ENCODE measurements around the gene PRKD2. TPM values are rescaled to one million over a fixed set of nuclear protein-coding genes. Genes with fewer than 3 reads are reported as not detected.

Gene PRKD2
- total RNA-seq, 1 experiment from 2014 or later = 100 TPM

DNA sequence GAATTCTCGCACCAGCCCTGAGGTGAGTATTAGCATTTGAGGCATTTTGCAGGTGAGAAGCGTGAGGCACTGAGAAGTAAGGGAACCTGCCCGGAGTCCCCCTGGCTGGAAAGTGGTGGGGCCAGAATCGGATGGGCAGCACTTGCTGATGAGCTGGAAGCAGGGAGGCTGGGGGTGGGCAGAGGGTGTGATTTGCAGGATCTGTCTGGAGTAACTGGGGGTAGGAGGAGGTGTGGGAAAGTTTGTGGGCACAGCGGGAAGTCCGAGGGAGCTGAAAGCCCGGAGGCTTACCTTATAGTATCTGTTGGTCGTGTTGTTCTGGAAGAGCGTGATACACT lies 20.1 kb downstream of the PRKD2 start:
- POLR2A ChIA-PET = interaction anchor here (0.5 to 2.0 kb wide), 7 partner anchors 10 to 139 kb away, joined by 3 to 12 read pairs (median 5); partner anchors contain the start of genes CALM3 and PRKD2
- no peak for DNase-seq (ENCODE audit: low spot score)
- TF ChIP-seq TEAD4 (CRISPR knock-in tag; IDR thresholded peaks at IDR 0.05) (no peak), NR1H2 (CRISPR knock-in tag; IDR thresholded peaks at IDR 0.05) (no peak), EMX1 (CRISPR knock-in tag; IDR thresholded peaks at IDR 0.05) (no peak), NFE2L1 (CRISPR knock-in tag; IDR thresholded peaks at IDR 0.05) (no peak), CREB1 (CRISPR knock-in tag; IDR thresholded peaks at IDR 0.05) (no peak), SOX15 (CRISPR knock-in tag; IDR thresholded peaks at IDR 0.05) (no peak), GABPB1 (CRISPR knock-in tag; IDR thresholded peaks at IDR 0.05) (no peak), FOXP1 (CRISPR knock-in tag; IDR thresholded peaks at IDR 0.05; ENCODE audit: borderline replicate concordance) (no peak)
- TF ChIP-seq, protein P1, sequence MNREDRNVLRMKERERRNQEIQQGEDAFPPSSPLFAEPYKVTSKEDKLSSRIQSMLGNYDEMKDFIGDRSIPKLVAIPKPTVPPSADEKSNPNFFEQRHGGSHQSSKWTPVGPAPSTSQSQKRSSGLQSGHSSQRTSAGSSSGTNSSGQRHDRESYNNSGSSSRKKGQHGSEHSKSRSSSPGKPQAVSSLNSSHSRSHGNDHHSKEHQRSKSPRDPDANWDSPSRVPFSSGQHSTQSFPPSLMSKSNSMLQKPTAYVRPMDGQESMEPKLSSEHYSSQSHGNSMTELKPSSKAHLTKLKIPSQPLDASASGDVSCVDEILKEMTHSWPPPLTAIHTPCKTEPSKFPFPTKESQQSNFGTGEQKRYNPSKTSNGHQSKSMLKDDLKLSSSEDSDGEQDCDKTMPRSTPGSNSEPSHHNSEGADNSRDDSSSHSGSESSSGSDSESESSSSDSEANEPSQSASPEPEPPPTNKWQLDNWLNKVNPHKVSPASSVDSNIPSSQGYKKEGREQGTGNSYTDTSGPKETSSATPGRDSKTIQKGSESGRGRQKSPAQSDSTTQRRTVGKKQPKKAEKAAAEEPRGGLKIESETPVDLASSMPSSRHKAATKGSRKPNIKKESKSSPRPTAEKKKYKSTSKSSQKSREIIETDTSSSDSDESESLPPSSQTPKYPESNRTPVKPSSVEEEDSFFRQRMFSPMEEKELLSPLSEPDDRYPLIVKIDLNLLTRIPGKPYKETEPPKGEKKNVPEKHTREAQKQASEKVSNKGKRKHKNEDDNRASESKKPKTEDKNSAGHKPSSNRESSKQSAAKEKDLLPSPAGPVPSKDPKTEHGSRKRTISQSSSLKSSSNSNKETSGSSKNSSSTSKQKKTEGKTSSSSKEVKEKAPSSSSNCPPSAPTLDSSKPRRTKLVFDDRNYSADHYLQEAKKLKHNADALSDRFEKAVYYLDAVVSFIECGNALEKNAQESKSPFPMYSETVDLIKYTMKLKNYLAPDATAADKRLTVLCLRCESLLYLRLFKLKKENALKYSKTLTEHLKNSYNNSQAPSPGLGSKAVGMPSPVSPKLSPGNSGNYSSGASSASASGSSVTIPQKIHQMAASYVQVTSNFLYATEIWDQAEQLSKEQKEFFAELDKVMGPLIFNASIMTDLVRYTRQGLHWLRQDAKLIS (CRISPR knock-in tag; IDR thresholded peaks at IDR 0.05; ENCODE audit: borderline replicate concordance) = no peak
- TF ChIP-seq, protein P2, sequence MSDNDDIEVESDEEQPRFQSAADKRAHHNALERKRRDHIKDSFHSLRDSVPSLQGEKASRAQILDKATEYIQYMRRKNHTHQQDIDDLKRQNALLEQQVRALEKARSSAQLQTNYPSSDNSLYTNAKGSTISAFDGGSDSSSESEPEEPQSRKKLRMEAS (CRISPR knock-in tag; IDR thresholded peaks at IDR 0.05) = no peak
- TF ChIP-seq, protein P3, sequence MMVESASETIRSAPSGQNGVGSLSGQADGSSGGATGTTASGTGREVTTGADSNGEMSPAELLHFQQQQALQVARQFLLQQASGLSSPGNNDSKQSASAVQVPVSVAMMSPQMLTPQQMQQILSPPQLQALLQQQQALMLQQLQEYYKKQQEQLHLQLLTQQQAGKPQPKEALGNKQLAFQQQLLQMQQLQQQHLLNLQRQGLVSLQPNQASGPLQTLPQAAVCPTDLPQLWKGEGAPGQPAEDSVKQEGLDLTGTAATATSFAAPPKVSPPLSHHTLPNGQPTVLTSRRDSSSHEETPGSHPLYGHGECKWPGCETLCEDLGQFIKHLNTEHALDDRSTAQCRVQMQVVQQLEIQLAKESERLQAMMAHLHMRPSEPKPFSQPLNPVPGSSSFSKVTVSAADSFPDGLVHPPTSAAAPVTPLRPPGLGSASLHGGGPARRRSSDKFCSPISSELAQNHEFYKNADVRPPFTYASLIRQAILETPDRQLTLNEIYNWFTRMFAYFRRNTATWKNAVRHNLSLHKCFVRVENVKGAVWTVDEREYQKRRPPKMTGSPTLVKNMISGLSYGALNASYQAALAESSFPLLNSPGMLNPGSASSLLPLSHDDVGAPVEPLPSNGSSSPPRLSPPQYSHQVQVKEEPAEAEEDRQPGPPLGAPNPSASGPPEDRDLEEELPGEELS (CRISPR knock-in tag; IDR thresholded peaks at IDR 0.05) = no peak
- TF ChIP-seq, protein P4, sequence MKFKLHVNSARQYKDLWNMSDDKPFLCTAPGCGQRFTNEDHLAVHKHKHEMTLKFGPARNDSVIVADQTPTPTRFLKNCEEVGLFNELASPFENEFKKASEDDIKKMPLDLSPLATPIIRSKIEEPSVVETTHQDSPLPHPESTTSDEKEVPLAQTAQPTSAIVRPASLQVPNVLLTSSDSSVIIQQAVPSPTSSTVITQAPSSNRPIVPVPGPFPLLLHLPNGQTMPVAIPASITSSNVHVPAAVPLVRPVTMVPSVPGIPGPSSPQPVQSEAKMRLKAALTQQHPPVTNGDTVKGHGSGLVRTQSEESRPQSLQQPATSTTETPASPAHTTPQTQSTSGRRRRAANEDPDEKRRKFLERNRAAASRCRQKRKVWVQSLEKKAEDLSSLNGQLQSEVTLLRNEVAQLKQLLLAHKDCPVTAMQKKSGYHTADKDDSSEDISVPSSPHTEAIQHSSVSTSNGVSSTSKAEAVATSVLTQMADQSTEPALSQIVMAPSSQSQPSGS (CRISPR knock-in tag; IDR thresholded peaks at IDR 0.05; ENCODE audit: borderline replicate concordance, low read depth) = no peak
- CTCF ChIA-PET = interaction anchor here (0.6 to 2.2 kb wide), 27 partner anchors 9 to 181 kb away, joined by 3 to 30 read pairs (median 5); partner anchors contain the start of genes DACT3 and PRKD2
- peak overlapping the region; percentile 97 for H3K27ac Mint-ChIP-seq
- H3K9me3 Mint-ChIP-seq = no peaks in the 10 kb centered on the region; the same call in 1 of the 2 replicates
- peaks cover 11% of the 10 kb centered on the region for H3K4me1 Mint-ChIP-seq
- H3K4me3 Mint-ChIP-seq = peak overlapping the region; percentile 55
- no peak for ATAC-seq
- peaks cover 72% of the 10 kb centered on the region for H3K36me3 Mint-ChIP-seq
- H3K27me3 Mint-ChIP-seq (ENCODE audit: low read depth) = no peaks in the 10 kb centered on the region

DNA sequence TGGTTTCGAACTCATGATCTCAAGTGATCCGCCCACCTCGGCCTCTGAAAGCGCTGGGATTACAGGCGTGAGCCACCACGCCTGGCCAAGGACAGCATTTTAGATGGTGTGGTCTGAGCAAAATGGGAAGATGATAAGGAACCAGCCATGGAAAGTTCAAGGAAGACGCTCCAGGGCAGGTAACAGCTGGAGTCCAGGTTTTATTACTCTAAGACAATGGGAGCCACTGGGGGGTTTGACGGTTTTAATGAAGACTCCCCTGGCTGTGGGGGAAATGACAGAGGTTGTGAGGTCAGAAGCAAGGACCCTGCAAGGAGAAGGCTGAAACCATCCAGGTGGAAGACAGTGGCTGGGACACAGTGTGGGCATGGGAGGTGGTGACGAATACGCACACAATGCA lies 20.9 kb downstream of the PRKD2 start:
- H3K4me3 Mint-ChIP-seq = no peak overlapping the region
- H3K9me3 Mint-ChIP-seq = peaks cover 6% of the 10 kb centered on the region
- no peak for ATAC-seq
- no peaks in the 10 kb centered on the region for H3K27me3 Mint-ChIP-seq (ENCODE audit: low read depth)
- peaks cover 74% of the 10 kb centered on the region for H3K36me3 Mint-ChIP-seq
- 0 out of 2 replicates have a peak overlapping the region, but pooled peaks have one; percentile 57 for H3K27ac Mint-ChIP-seq
- CTCF ChIA-PET = interaction anchor here (1.8 to 2.2 kb wide), 3 partner anchors 15 to 57 kb away, joined by 11 to 30 read pairs (median 22); partner anchors contain the start of gene DACT3
- POLR2A ChIA-PET = interaction anchor here (2.0 kb wide), 1 partner anchor 18 kb away, joined by 8 read pairs; no protein-coding TSS in a partner anchor
- H3K4me1 Mint-ChIP-seq = peaks cover 11% of the 10 kb centered on the region
- DNase-seq (ENCODE audit: low spot score) = no peak
- no peak for TF ChIP-seq NFATC4 (CRISPR knock-in tag; IDR thresholded peaks at IDR 0.05)
- TF ChIP-seq, protein P5, sequence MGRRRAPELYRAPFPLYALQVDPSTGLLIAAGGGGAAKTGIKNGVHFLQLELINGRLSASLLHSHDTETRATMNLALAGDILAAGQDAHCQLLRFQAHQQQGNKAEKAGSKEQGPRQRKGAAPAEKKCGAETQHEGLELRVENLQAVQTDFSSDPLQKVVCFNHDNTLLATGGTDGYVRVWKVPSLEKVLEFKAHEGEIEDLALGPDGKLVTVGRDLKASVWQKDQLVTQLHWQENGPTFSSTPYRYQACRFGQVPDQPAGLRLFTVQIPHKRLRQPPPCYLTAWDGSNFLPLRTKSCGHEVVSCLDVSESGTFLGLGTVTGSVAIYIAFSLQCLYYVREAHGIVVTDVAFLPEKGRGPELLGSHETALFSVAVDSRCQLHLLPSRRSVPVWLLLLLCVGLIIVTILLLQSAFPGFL (CRISPR knock-in tag; IDR thresholded peaks at IDR 0.05; ENCODE audit: borderline replicate concordance) = no peak
- no peak for TF ChIP-seq PRRX2 (CRISPR knock-in tag; IDR thresholded peaks at IDR 0.05)
- TF ChIP-seq ZNF232 (CRISPR knock-in tag; IDR thresholded peaks at IDR 0.05) = no peak
- TF ChIP-seq, protein P3 (CRISPR knock-in tag; IDR thresholded peaks at IDR 0.05) = no peak
- no peak for TF ChIP-seq CBFB (CRISPR knock-in tag; IDR thresholded peaks at IDR 0.05; ENCODE audit: low read depth)
- TF ChIP-seq, protein P6, sequence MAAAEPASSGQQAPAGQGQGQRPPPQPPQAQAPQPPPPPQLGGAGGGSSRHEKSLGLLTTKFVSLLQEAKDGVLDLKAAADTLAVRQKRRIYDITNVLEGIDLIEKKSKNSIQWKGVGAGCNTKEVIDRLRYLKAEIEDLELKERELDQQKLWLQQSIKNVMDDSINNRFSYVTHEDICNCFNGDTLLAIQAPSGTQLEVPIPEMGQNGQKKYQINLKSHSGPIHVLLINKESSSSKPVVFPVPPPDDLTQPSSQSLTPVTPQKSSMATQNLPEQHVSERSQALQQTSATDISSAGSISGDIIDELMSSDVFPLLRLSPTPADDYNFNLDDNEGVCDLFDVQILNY (CRISPR knock-in tag; IDR thresholded peaks at IDR 0.05) = no peak
- no peak for TF ChIP-seq JAZF1 (CRISPR knock-in tag; IDR thresholded peaks at IDR 0.05)
- TF ChIP-seq, protein P2 (CRISPR knock-in tag; IDR thresholded peaks at IDR 0.05) = no peak
- TF ChIP-seq OVOL2 (CRISPR knock-in tag; IDR thresholded peaks at IDR 0.05; ENCODE audit: borderline replicate concordance) = no peak
- no peak for TF ChIP-seq ESRRA (CRISPR knock-in tag; IDR thresholded peaks at IDR 0.05; ENCODE audit: borderline replicate concordance)
